ENCODE data around the gene ULK2.

ULK2 gene

GRCh38 chr17:19739241-19740201, 128.2 kb downstream of the ULK2 start:
- no peak for DNase-seq (ENCODE audit: low spot score)
- no peak for TF ChIP-seq CTCF (IDR thresholded peaks at IDR 0.05; ENCODE audit: extremely low read depth, missing control alignments)

GRCh38 chr17:19738757-19739156, 129.0 kb downstream of the ULK2 start:
- no peak for TF ChIP-seq CTCF (IDR thresholded peaks at IDR 0.05; ENCODE audit: extremely low read depth, missing control alignments)
- DNase-seq (ENCODE audit: low spot score) = no peak

- no peak for TF ChIP-seq CTCF (IDR thresholded peaks at IDR 0.05; ENCODE audit: extremely low read depth, missing control alignments)
- DNase-seq (ENCODE audit: low spot score) = no peak
Measured at GRCh38 chr17:19738073-19738449, 129.7 kb downstream of the ULK2 start.

- TF ChIP-seq CTCF (IDR thresholded peaks at IDR 0.05; ENCODE audit: extremely low read depth, missing control alignments) = no peak
- DNase-seq (ENCODE audit: low spot score) = no peak
Measured at GRCh38 chr17:19737305-19738072, 130.2 kb downstream of the ULK2 start.

- DNase-seq (ENCODE audit: low spot score) = no peak
- no peak for TF ChIP-seq CTCF (IDR thresholded peaks at IDR 0.05; ENCODE audit: extremely low read depth, missing control alignments)
Measured at GRCh38 chr17:19736071-19736470, 131.7 kb downstream of the ULK2 start.

GRCh38 chr17:19733953-19734526, 133.7 kb downstream of the ULK2 start:
- TF ChIP-seq CTCF (IDR thresholded peaks at IDR 0.05; ENCODE audit: extremely low read depth, missing control alignments) = no peak
- no peak for DNase-seq (ENCODE audit: low spot score)

- no peak for TF ChIP-seq CTCF (IDR thresholded peaks at IDR 0.05; ENCODE audit: extremely low read depth, missing control alignments)
- DNase-seq (ENCODE audit: low spot score) = no peak
Measured at GRCh38 chr17:19731626-19732025, 136.1 kb downstream of the ULK2 start.
